ENCODE results near the gene CAB39L. TPM values are rescaled to one million over a fixed set of nuclear protein-coding genes. Genes with fewer than 3 reads are reported as not detected.

CAB39L gene
- total RNA-seq, 1 donor from 2014 or later: 13.2 TPM

DNA sequence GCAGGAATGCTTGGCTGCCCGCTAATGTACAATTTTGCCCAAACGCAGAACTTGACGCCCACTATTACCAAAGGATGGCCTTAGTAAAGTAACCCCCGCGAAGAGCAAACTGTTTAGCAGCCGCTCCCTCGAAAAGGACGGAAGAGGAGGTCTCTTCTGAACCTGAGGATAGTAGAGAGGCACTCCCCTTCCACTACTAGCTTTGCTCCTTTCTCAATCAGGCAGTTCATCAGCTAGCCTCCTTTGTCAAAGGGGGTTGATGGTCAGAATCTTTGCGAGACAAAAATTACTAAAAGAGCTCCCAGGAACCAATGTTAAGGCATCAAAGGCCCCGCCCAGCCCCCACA is 534 bp downstream of the CAB39L start:
- DNase-seq (ENCODE audit: low read depth) (peak; percentile 17), FAIRE-seq (no peak)
- H2AFZ ChIP-seq (ENCODE audit: low read depth, low read length): peak overlapping the region; percentile 95
- no peaks in the 10 kb centered on the region for H3K36me3 ChIP-seq (ENCODE audit: insufficient read depth, low read length)
- peak overlapping the region; percentile 95 for H3K4me2 ChIP-seq (ENCODE audit: low read length)
- peak overlapping the region; percentile 99 for H3K27ac Mint-ChIP-seq (ENCODE audit: unreplicated experiment)
- H3K9me3 ChIP-seq (ENCODE audit: insufficient read depth, low read depth, low read length): no peaks in the 10 kb centered on the region
- peaks cover 2% of the 10 kb centered on the region for H3K9me3 Mint-ChIP-seq (ENCODE audit: unreplicated experiment)
- H3K4me1 ChIP-seq (ENCODE audit: insufficient read depth, low read length): peaks cover 7% of the 10 kb centered on the region
- no peaks in the 10 kb centered on the region for H3K27me3 ChIP-seq (ENCODE audit: insufficient read depth, low read length)
- H3K79me2 ChIP-seq (ENCODE audit: insufficient read depth, low read length): peaks cover 6% of the 10 kb centered on the region
- peak overlapping the region; percentile 90 for H3K4me3 ChIP-seq (ENCODE audit: insufficient read depth, low read depth, low read length)
- H3K27ac ChIP-seq (ENCODE audit: low read depth, low read length): peak overlapping the region; percentile 96
- H4K20me1 ChIP-seq (ENCODE audit: insufficient read depth, low read length): no peaks in the 10 kb centered on the region
- peak overlapping the region; percentile 92 for H3K9ac ChIP-seq (ENCODE audit: low read length)
- no peaks in the 10 kb centered on the region for H3K27me3 Mint-ChIP-seq (ENCODE audit: low read depth, unreplicated experiment)
- peaks cover 2% of the 10 kb centered on the region for H3K36me3 Mint-ChIP-seq (ENCODE audit: low read depth, unreplicated experiment)
- H3K4me1 Mint-ChIP-seq (ENCODE audit: low read depth, unreplicated experiment): peaks cover 4% of the 10 kb centered on the region
- no peak for TF ChIP-seq CTCF (IDR thresholded peaks at IDR 0.05; ENCODE audit: insufficient read depth, low read depth, low read length)
- TF ChIP-seq EZH2 (IDR thresholded peaks at IDR 0.05; ENCODE audit: insufficient read depth, low read length): no peak
- peak overlapping the region; percentile 99 for H3K4me3 Mint-ChIP-seq (ENCODE audit: unreplicated experiment)

- DNase-seq (ENCODE audit: low read depth): peak; percentile 90
- H3K4me3 Mint-ChIP-seq (ENCODE audit: unreplicated experiment): no peak overlapping the region
- H3K4me1 Mint-ChIP-seq (ENCODE audit: low read depth, unreplicated experiment): no peaks in the 10 kb centered on the region
- H3K79me2 ChIP-seq (ENCODE audit: insufficient read depth, low read length): peaks cover 6% of the 10 kb centered on the region
- no peak overlapping the region for H3K9ac ChIP-seq (ENCODE audit: low read length)
- H3K9me3 ChIP-seq (ENCODE audit: insufficient read depth, low read depth, low read length): no peaks in the 10 kb centered on the region
- H3K4me3 ChIP-seq (ENCODE audit: insufficient read depth, low read depth, low read length): no peak overlapping the region
- no peak overlapping the region for H3K27ac ChIP-seq (ENCODE audit: low read depth, low read length)
- peaks cover 2% of the 10 kb centered on the region for H3K9me3 Mint-ChIP-seq (ENCODE audit: unreplicated experiment)
- no peak for TF ChIP-seq EZH2 (IDR thresholded peaks at IDR 0.05; ENCODE audit: insufficient read depth, low read length)
- TF ChIP-seq CTCF (IDR thresholded peaks at IDR 0.05; ENCODE audit: insufficient read depth, low read depth, low read length): no peak
- H3K27me3 Mint-ChIP-seq (ENCODE audit: low read depth, unreplicated experiment): no peaks in the 10 kb centered on the region
- H3K27ac Mint-ChIP-seq (ENCODE audit: unreplicated experiment): no peak overlapping the region
- H3K4me1 ChIP-seq (ENCODE audit: insufficient read depth, low read length): peaks cover 7% of the 10 kb centered on the region
- H3K27me3 ChIP-seq (ENCODE audit: insufficient read depth, low read length): no peaks in the 10 kb centered on the region
- H3K36me3 ChIP-seq (ENCODE audit: insufficient read depth, low read length): no peaks in the 10 kb centered on the region
- H2AFZ ChIP-seq (ENCODE audit: low read depth, low read length): no peak overlapping the region
- no peak overlapping the region for H3K4me2 ChIP-seq (ENCODE audit: low read length)
- no peak for FAIRE-seq
- peaks cover 2% of the 10 kb centered on the region for H3K36me3 Mint-ChIP-seq (ENCODE audit: low read depth, unreplicated experiment)
- H4K20me1 ChIP-seq (ENCODE audit: insufficient read depth, low read length): no peaks in the 10 kb centered on the region
Observed at GRCh38 chr13:49441846-49442245, 2.0 kb downstream of the CAB39L start.

DNA sequence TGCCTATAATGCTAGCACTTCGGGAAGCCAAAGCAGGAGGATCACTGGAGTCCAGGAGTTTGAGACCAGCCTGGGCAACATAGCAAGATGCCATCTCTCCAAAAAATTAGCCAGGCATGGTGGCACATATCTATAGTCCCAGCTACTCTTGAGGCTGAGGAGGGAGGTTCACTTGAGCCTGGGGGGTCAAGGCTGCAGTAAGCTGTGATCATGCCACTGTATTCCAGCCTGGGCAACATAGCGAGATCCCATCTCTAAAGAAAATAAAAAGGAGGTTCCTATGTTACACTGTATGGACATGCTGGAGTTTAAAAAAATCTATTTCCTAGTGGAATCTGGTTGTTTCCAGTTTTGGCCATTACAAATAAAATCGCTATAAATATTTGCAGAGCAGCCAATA is 2.6 kb downstream of the CAB39L start:
- Mint-ChIP-seq H3K27ac (ENCODE audit: unreplicated experiment) (no peak overlapping the region), H3K4me1 (ENCODE audit: low read depth, unreplicated experiment) (no peaks in the 10 kb centered on the region), H3K27me3 (ENCODE audit: low read depth, unreplicated experiment) (no peaks in the 10 kb centered on the region), H3K4me3 (ENCODE audit: unreplicated experiment) (no peak overlapping the region), H3K9me3 (ENCODE audit: unreplicated experiment) (peaks cover 2% of the 10 kb centered on the region), H3K36me3 (ENCODE audit: low read depth, unreplicated experiment) (peaks cover 2% of the 10 kb centered on the region)
- no peaks in the 10 kb centered on the region for H3K9me3 ChIP-seq (ENCODE audit: insufficient read depth, low read depth, low read length)
- peaks cover 7% of the 10 kb centered on the region for H3K4me1 ChIP-seq (ENCODE audit: insufficient read depth, low read length)
- DNase-seq (ENCODE audit: low read depth) (no peak), FAIRE-seq (no peak)
- no peak overlapping the region for H3K27ac ChIP-seq (ENCODE audit: low read depth, low read length)
- H3K4me3 ChIP-seq (ENCODE audit: insufficient read depth, low read depth, low read length): no peak overlapping the region
- H2AFZ ChIP-seq (ENCODE audit: low read depth, low read length): no peak overlapping the region
- no peaks in the 10 kb centered on the region for H3K36me3 ChIP-seq (ENCODE audit: insufficient read depth, low read length)
- H3K79me2 ChIP-seq (ENCODE audit: insufficient read depth, low read length): peaks cover 2% of the 10 kb centered on the region
- H3K4me2 ChIP-seq (ENCODE audit: low read length): no peak overlapping the region
- H3K27me3 ChIP-seq (ENCODE audit: insufficient read depth, low read length): no peaks in the 10 kb centered on the region
- H3K9ac ChIP-seq (ENCODE audit: low read length): no peak overlapping the region
- H4K20me1 ChIP-seq (ENCODE audit: insufficient read depth, low read length): no peaks in the 10 kb centered on the region
- TF ChIP-seq CTCF (IDR thresholded peaks at IDR 0.05; ENCODE audit: insufficient read depth, low read depth, low read length): no peak
- no peak for TF ChIP-seq EZH2 (IDR thresholded peaks at IDR 0.05; ENCODE audit: insufficient read depth, low read length)

All from astrocyte (in vitro differentiated cells and primary cell).